Neural progenitor cell (in vitro differentiated cells): Measurements from ENCODE around the gene SCUBE3. TPM values are rescaled to one million over a fixed set of nuclear protein-coding genes. Genes with fewer than 3 reads are reported as not detected.

Experiments used
- DNase-seq: peaks from one replicate; pipeline ENCODE4 v3.0.0-alpha.2; 2016; ENCODE audit warnings: low spot score
- H2AFZ ChIP-seq: fragments of 200-600 bp; sonication (generic); replicated peaks from 2 replicates; pipeline ENCODE4 v1.6.1; 2016; ENCODE audit warnings: antibody characterized with exemption
- H3F3A ChIP-seq: fragments of 200-600 bp; sonication (generic); 2 replicates; pipeline ENCODE4 v1.6.1; 2016; ENCODE audit warnings: antibody characterized with exemption, low read depth
- H3K27ac ChIP-seq: fragments of 200-600 bp; sonication (generic); 2 replicates; pipeline ENCODE4 v1.5.1; 2016; ENCODE audit warnings: mild to moderate bottlenecking
- H3K27me3 ChIP-seq: fragments of 200-600 bp; sonication (generic); 2 replicates; pipeline ENCODE4 v1.6.1; 2016; ENCODE audit warnings: mild to moderate bottlenecking, moderate library complexity
- H3K36me3 ChIP-seq: fragments of 200-600 bp; sonication (generic); 2 replicates; pipeline ENCODE4 v1.5.1; 2016
- H3K4me1 ChIP-seq: fragments of 200-600 bp; sonication (generic); 2 replicates; pipeline ENCODE4 v1.6.1; 2016; ENCODE audit warnings: mixed run types
- H3K4me2 ChIP-seq: fragments of 200-600 bp; sonication (generic); 2 replicates; pipeline ENCODE4 v1.6.1; 2016
- H3K4me3 ChIP-seq: fragments of 200-600 bp; sonication (generic); 2 replicates; pipeline ENCODE4 v1.5.1; 2016
- H3K79me2 ChIP-seq: fragments of 200-600 bp; sonication (generic); 2 replicates; pipeline ENCODE4 v1.6.1; 2016; ENCODE audit warnings: low read depth
- H3K9ac ChIP-seq: fragments of 200-600 bp; sonication (generic); 2 replicates; pipeline ENCODE4 v1.6.1; 2016
- H3K9me3 ChIP-seq: fragments of 200-600 bp; sonication (generic); 2 replicates; pipeline ENCODE4 v1.5.1; 2016; ENCODE audit warnings: low read depth
- H4K20me1 ChIP-seq: fragments of 200-600 bp; sonication (generic); 2 replicates; pipeline ENCODE4 v1.6.1; 2016; ENCODE audit warnings: low read depth
- H3K27ac Mint-ChIP-seq: 3 replicates; pipeline ENCODE4 v1.8.0; 2021; ENCODE audit warnings: mixed read lengths
- H3K27me3 Mint-ChIP-seq: 2 replicates; pipeline ENCODE4 v1.8.0; 2022; ENCODE audit warnings: low read depth, mild to moderate bottlenecking, inconsistent platforms, moderate library complexity, mixed read lengths; ENCODE audit not compliant: insufficient read depth
- H3K36me3 Mint-ChIP-seq: 3 replicates; pipeline ENCODE4 v1.8.0; 2021; ENCODE audit warnings: mixed read lengths
- H3K4me1 Mint-ChIP-seq: 3 replicates; pipeline ENCODE4 v1.8.0; 2021; ENCODE audit warnings: mixed read lengths
- H3K4me3 Mint-ChIP-seq: 3 replicates; pipeline ENCODE4 v1.8.0; 2021; ENCODE audit warnings: mild to moderate bottlenecking, moderate library complexity, mixed read lengths
- H3K9me3 Mint-ChIP-seq: 3 replicates; pipeline ENCODE4 v1.8.0; 2020; ENCODE audit warnings: mixed read lengths
- EZH2 ChIP-seq: fragments of 200-600 bp; sonication (generic); IDR thresholded peaks from 2 replicates; pipeline ENCODE4 v1.6.1; 2017; ENCODE audit warnings: antibody characterized with exemption, mild to moderate bottlenecking, moderate library complexity
- EZH2phosphoT487 ChIP-seq: fragments of 200-600 bp; sonication (generic); IDR thresholded peaks from 2 replicates; pipeline ENCODE4 v1.6.1; 2017; ENCODE audit warnings: antibody characterized with exemption
- total RNA-seq: library from RNA; depleted of rRNA; stranded (reverse); fragments of >200 nt; gene quantifications from 2 replicates; pipeline ENCODE4 v1.2.3, GENCODE V29; 2015; ENCODE audit warnings: low replicate concordance
- TF ChIP-seq, protein P1 (sequence below): fragments of 200-600 bp; sonication (generic); IDR thresholded peaks from 2 replicates; pipeline ENCODE4 v1.5.1; 2017; ENCODE audit warnings: antibody characterized with exemption, mild to moderate bottlenecking

The SCUBE3 gene
- total RNA-seq, 1 donor from 2014 or later: 11.4 TPM

- H3K9me3 Mint-ChIP-seq: no peaks in the 10 kb centered on the region
- Histone ChIP-seq H3F3A (peaks cover 10% of the 10 kb centered on the region), H3K9ac (no peak overlapping the region), H3K79me2 (peaks cover 13% of the 10 kb centered on the region), H3K27me3 (no peaks in the 10 kb centered on the region), H3K4me2 (no peak overlapping the region), H2AFZ (no peak overlapping the region), H3K4me3 (no peak overlapping the region), H4K20me1 (no peaks in the 10 kb centered on the region), H3K27ac (no peak overlapping the region), H3K4me1 (peaks cover 19% of the 10 kb centered on the region), H3K9me3 (no peaks in the 10 kb centered on the region), H3K36me3 (no peaks in the 10 kb centered on the region)
- no peak overlapping the region for H3K27ac Mint-ChIP-seq
- DNase-seq: no peak
- TF ChIP-seq EZH2phosphoT487: no peak
- TF ChIP-seq, protein P1, sequence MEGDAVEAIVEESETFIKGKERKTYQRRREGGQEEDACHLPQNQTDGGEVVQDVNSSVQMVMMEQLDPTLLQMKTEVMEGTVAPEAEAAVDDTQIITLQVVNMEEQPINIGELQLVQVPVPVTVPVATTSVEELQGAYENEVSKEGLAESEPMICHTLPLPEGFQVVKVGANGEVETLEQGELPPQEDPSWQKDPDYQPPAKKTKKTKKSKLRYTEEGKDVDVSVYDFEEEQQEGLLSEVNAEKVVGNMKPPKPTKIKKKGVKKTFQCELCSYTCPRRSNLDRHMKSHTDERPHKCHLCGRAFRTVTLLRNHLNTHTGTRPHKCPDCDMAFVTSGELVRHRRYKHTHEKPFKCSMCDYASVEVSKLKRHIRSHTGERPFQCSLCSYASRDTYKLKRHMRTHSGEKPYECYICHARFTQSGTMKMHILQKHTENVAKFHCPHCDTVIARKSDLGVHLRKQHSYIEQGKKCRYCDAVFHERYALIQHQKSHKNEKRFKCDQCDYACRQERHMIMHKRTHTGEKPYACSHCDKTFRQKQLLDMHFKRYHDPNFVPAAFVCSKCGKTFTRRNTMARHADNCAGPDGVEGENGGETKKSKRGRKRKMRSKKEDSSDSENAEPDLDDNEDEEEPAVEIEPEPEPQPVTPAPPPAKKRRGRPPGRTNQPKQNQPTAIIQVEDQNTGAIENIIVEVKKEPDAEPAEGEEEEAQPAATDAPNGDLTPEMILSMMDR: no peak
- TF ChIP-seq EZH2: no peak
- H3K27me3 Mint-ChIP-seq: no peaks in the 10 kb centered on the region
- peaks cover 2% of the 10 kb centered on the region for H3K36me3 Mint-ChIP-seq
- no peak overlapping the region for H3K4me3 Mint-ChIP-seq
- H3K4me1 Mint-ChIP-seq: peaks cover 25% of the 10 kb centered on the region
These were observed 51.0 kb downstream of the SCUBE3 start for GRCh38 chr6:35264550-35265274.

DNA sequence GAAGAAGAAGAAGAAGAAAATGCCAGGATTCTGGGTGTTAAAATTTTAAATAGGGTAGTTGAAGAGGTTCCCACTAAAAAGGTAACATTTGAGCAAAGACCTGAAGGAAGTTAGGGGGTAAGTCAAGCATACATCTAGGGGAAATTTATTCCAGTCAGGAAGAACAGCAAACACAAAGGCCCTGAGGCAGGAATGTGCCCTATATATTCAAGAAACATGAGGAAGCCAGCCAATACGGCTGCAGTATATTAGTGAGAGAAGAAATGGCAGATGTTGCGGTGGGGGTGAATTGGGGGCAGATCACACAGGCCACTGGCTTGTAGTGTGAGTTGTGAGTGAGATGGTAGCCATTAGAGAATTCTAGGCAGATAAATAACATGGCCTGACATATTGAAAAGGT is 51.8 kb downstream of the SCUBE3 start:
- Histone ChIP-seq H3K9ac (no peak overlapping the region), H3F3A (peaks cover 5% of the 10 kb centered on the region), H3K4me2 (no peak overlapping the region), H2AFZ (no peak overlapping the region), H3K4me1 (peaks cover 16% of the 10 kb centered on the region), H3K4me3 (no peak overlapping the region), H3K27ac (no peak overlapping the region), H3K36me3 (no peaks in the 10 kb centered on the region), H4K20me1 (no peaks in the 10 kb centered on the region), H3K27me3 (no peaks in the 10 kb centered on the region), H3K9me3 (no peaks in the 10 kb centered on the region), H3K79me2 (peaks cover 7% of the 10 kb centered on the region)
- Mint-ChIP-seq H3K4me3 (no peak overlapping the region), H3K27me3 (no peaks in the 10 kb centered on the region), H3K36me3 (peaks cover 3% of the 10 kb centered on the region), H3K9me3 (no peaks in the 10 kb centered on the region), H3K27ac (no peak overlapping the region), H3K4me1 (peaks cover 20% of the 10 kb centered on the region)
- TF ChIP-seq EZH2phosphoT487: no peak
- TF ChIP-seq, protein P1: no peak
- no peak for TF ChIP-seq EZH2
- DNase-seq: no peak

- Histone ChIP-seq H3K4me2 (no peak overlapping the region), H3K79me2 (no peaks in the 10 kb centered on the region), H3K9me3 (no peaks in the 10 kb centered on the region), H3K4me1 (peaks cover 10% of the 10 kb centered on the region), H3K9ac (no peak overlapping the region), H4K20me1 (no peaks in the 10 kb centered on the region), H3K36me3 (no peaks in the 10 kb centered on the region), H3K4me3 (no peak overlapping the region), H2AFZ (no peak overlapping the region), H3K27me3 (no peaks in the 10 kb centered on the region), H3K27ac (no peak overlapping the region), H3F3A (no peaks in the 10 kb centered on the region)
- Mint-ChIP-seq H3K4me1 (peaks cover 14% of the 10 kb centered on the region), H3K27ac (no peak overlapping the region), H3K4me3 (no peak overlapping the region), H3K27me3 (no peaks in the 10 kb centered on the region), H3K36me3 (peaks cover 3% of the 10 kb centered on the region), H3K9me3 (no peaks in the 10 kb centered on the region)
- TF ChIP-seq EZH2 (no peak), EZH2phosphoT487 (no peak)
- TF ChIP-seq, protein P1: no peak
- DNase-seq: no peak
These were observed 53.7 kb downstream of the SCUBE3 start for GRCh38 chr6:35267446-35267845.
